Esophagus muscularis mucosa (tissue), 4 donors: ENCODE data around the gene SPRED2. TPM values are rescaled to one million over a fixed set of nuclear protein-coding genes. Genes with fewer than 3 reads are reported as not detected.

ENCODE experiments used
- DNase-seq: peaks from one replicate; pipeline ENCODE4 v3.0.0-alpha.2; 2017; ENCODE audit errors: extremely low spot score
- H3K27ac ChIP-seq, 4 donors: fragments of 200-600 bp; sonication (generic); replicated peaks in 1 of 4; 1 replicate in 3 of 4; 2 replicates in 1 of 4; pipeline ENCODE4 v1.5.1; 2016 to 2019; ENCODE audit warnings: mild to moderate bottlenecking in 1 of 4
- H3K27me3 ChIP-seq, 4 donors: fragments of 200-600 bp; sonication (generic); one replicate each; pipeline versions ENCODE4 v1.5.1 to v1.6.0; 2016 to 2019
- H3K36me3 ChIP-seq, 4 donors: fragments of 200-600 bp; sonication (generic); one replicate each; pipeline ENCODE4 v1.5.1; 2016 to 2019
- H3K4me1 ChIP-seq, 4 donors: fragments of 200-600 bp; sonication (generic); one replicate each; pipeline ENCODE4 v1.5.1; 2016 to 2019
- H3K4me3 ChIP-seq, 4 donors: fragments of 200-600 bp; sonication (generic); 1 replicate in 2 of 4; 2 replicates in 2 of 4; pipeline ENCODE4 v1.5.1; 2016 to 2019; ENCODE audit warnings: mild to moderate bottlenecking in 4 of 4, moderate library complexity in 1 of 4
- H3K9me3 ChIP-seq, 4 donors: fragments of 200-600 bp; sonication (generic); 1 replicate in 3 of 4; 2 replicates in 1 of 4; pipeline ENCODE4 v1.5.1; 2016 to 2019
- EP300 ChIP-seq: sonication (generic); formaldehyde crosslinking; IDR thresholded peaks from one replicate; pipeline ENCODE4 v1.6.1; 2017; ENCODE audit warnings: antibody characterized with exemption
- POLR2A ChIP-seq: fragments of 450-650 bp; IDR thresholded peaks from one replicate; pipeline ENCODE4 v1.6.1; 2017; ENCODE audit warnings: antibody characterized with exemption, moderate library complexity, mild to moderate bottlenecking, low read depth
- POLR2AphosphoS5 ChIP-seq, 2 donors: sonication (generic); formaldehyde crosslinking; IDR thresholded peaks; one replicate each; pipeline ENCODE4 v1.6.1; 2017; ENCODE audit warnings: antibody characterized with exemption in 2 of 2
- WGBS: methylation state at CpG from one replicate; pipeline ENCODE4 v1.1.5; 2018; 5-methylcytosine and 5-hydroxymethylcytosine counted together
- intact Hi-C: fragments of 100-400 bp; cut with DNase I; formaldehyde crosslinking; loops from one replicate; pipeline ENCODE4 v1.15.1; 2023
- total RNA-seq, 4 donors: library from RNA; depleted of rRNA; stranded (reverse); fragments of >200 nt; gene quantifications; one replicate each; pipeline versions ENCODE4 v1.1.0 to v1.2.1, GENCODE V29; 2016
- TF ChIP-seq, protein P1 (sequence below), 3 experiments: fragments of 200-600 bp in 2 of 3; fragments of 450-650 bp in 1 of 3; sonication (generic) in 2 of 3; IDR thresholded peaks; one replicate each; pipeline ENCODE4 v1.5.1; 2017 to 2019; ENCODE audit warnings: antibody characterized with exemption in 3 of 3, mild to moderate bottlenecking in 2 of 3, moderate library complexity in 1 of 3

SPRED2 gene
- total RNA-seq, 4 donors from 2014 or later = 17.4 to 25.6 (median 18.7) TPM

DNA sequence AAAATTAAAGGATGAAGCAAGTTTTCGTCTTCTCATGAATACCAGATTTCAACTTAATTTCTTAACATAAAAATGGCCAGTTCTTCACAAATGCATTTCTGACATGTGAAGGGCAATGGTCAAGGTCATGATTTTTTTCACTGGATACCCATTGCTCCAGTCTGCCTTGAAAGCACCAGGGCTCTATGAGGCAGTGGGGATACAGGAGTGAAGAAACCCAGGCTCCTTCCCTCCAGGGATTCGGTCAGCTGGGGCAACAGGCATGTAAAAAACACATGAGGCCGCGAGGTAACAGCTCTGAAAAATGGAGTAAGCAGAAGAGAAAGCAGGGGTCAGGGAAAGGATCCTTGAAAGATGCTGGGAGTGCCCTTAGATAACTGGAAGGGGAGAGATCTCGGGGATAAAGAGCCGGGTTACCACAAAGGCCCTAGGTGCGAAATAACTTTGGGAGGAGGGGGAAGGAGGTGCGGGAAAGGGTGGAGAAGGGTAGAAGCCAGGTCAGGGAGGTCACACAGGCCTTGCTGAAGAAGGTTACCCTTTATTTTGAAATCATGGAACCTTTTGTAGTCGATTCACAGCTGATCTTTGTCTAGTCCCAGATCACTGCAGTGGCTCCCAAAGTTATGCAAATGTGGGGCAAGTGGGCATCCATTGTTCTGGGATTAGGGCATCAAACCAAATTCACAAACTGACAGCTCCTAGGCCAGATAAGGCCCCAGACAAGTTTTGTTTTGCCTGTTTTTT is 5.2 kb upstream of the SPRED2 start:
- Histone ChIP-seq H3K4me3 (peak overlapping the region in 1 of 4 donors; percentile 73), H3K27me3 (no peaks in the 10 kb centered on the region), H3K9me3 (no peaks in the 10 kb centered on the region), H3K4me1 (peaks cover 11 to 30% (median 27%) of the 10 kb centered on the region in 4 donors), H3K36me3 (no peaks in the 10 kb centered on the region), H3K27ac (peak overlapping the region; percentile 92 to 98 (median 95))
- intact Hi-C loops = loop anchor here (5.0 to 10.0 kb wide), 4 partner anchors 117 to 373 kb away; partner anchors contain the start of gene RAB1A
- DNase-seq = no peak
- TF ChIP-seq POLR2AphosphoS5 (IDR thresholded peaks at IDR 0.05) = no peak
- WGBS = 91% methylated on average over 9 of the region's 9 CpGs

DNA sequence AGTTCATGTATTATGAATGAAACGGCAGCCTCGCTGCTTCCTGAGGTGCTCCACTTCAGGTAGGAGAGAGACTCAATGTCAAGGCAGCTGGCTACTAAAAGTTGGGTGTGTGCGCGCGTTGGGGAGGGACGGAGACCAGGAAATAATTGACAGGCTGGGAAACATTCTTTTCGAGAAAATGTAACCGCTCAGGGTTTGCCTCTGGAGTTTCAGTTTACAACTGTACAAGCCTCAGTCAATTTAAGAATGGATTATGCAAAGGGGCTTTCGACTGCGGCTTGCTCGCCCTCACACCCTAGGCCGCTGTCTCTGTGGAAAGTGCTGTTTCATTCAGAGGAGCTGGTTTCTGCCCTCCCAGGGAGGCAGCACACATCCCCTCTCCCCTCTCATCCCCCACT is 4.4 kb upstream of the SPRED2 start:
- peaks cover 11 to 30% (median 27%) of the 10 kb centered on the region in 4 donors for H3K4me1 ChIP-seq
- intact Hi-C loops = loop anchor here (5.0 to 10.0 kb wide), 4 partner anchors 118 to 372 kb away; partner anchors contain the start of gene RAB1A
- peak overlapping the region; percentile 73 to 92 (median 83) for H3K4me3 ChIP-seq
- DNase-seq = no peak
- 6% methylated on average over 12 of the region's 12 CpGs for WGBS
- TF ChIP-seq, protein P1, sequence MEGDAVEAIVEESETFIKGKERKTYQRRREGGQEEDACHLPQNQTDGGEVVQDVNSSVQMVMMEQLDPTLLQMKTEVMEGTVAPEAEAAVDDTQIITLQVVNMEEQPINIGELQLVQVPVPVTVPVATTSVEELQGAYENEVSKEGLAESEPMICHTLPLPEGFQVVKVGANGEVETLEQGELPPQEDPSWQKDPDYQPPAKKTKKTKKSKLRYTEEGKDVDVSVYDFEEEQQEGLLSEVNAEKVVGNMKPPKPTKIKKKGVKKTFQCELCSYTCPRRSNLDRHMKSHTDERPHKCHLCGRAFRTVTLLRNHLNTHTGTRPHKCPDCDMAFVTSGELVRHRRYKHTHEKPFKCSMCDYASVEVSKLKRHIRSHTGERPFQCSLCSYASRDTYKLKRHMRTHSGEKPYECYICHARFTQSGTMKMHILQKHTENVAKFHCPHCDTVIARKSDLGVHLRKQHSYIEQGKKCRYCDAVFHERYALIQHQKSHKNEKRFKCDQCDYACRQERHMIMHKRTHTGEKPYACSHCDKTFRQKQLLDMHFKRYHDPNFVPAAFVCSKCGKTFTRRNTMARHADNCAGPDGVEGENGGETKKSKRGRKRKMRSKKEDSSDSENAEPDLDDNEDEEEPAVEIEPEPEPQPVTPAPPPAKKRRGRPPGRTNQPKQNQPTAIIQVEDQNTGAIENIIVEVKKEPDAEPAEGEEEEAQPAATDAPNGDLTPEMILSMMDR (IDR thresholded peaks at IDR 0.05) = no peak
- no peak for TF ChIP-seq POLR2A
- TF ChIP-seq POLR2AphosphoS5 (IDR thresholded peaks at IDR 0.05) = no peak
- no peak for TF ChIP-seq EP300
- H3K9me3 ChIP-seq = no peaks in the 10 kb centered on the region
- peak overlapping the region; percentile 92 to 98 (median 95) for H3K27ac ChIP-seq
- H3K27me3 ChIP-seq = no peaks in the 10 kb centered on the region
- no peaks in the 10 kb centered on the region for H3K36me3 ChIP-seq

DNA sequence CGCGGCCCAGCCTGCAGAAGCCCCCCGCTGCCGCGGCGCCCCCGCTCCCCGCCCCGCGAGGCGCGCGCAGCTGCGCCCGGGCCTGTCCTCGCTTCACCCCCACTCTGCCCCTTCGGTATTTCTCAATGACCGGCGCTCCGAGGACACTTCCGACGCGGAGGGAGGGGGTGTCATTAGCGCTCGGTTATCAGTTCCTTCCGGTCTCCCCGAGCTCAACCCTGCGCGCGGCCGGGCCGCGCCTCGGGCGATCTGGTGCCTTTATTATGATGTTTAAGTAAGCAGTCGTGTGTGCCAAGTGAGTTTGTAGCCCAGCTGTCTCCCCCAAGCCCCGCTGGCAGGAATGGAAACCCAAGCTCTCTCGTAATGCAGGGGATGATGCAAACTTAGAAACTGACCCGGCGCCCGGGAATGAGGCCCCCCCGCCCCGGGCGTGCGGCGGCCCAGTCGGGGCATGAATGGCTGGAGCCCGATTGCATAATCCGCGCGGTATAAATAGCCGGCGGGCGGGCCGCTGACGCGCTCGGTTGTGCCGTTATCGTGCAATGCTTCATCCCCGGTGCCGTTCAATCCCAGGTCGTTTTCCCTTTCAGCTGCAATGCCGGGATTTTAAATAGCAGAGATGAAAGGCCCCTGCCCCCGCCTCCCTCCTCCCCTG is 3.9 kb upstream of the SPRED2 start:
- TF ChIP-seq POLR2AphosphoS5 (IDR thresholded peaks at IDR 0.05) (peak; percentile 87 to 92), POLR2A (peak; percentile 52), EP300 (peak; percentile 24)
- TF ChIP-seq, protein P1 (IDR thresholded peaks at IDR 0.05) = no peak
- H3K27ac ChIP-seq = peak overlapping the region; percentile 92 to 98 (median 95)
- DNase-seq = peak; percentile 98
- H3K4me1 ChIP-seq = peaks cover 11 to 30% (median 27%) of the 10 kb centered on the region in 4 donors
- H3K27me3 ChIP-seq = no peaks in the 10 kb centered on the region
- peak overlapping the region; percentile 73 to 92 (median 83) for H3K4me3 ChIP-seq
- H3K9me3 ChIP-seq = no peaks in the 10 kb centered on the region
- no peaks in the 10 kb centered on the region for H3K36me3 ChIP-seq
- intact Hi-C loops = loop anchor here (5.0 to 10.0 kb wide), 4 partner anchors 119 to 371 kb away; partner anchors contain the start of gene RAB1A
- under 1% methylated on average over 35 of the region's 65 CpGs for WGBS

DNA sequence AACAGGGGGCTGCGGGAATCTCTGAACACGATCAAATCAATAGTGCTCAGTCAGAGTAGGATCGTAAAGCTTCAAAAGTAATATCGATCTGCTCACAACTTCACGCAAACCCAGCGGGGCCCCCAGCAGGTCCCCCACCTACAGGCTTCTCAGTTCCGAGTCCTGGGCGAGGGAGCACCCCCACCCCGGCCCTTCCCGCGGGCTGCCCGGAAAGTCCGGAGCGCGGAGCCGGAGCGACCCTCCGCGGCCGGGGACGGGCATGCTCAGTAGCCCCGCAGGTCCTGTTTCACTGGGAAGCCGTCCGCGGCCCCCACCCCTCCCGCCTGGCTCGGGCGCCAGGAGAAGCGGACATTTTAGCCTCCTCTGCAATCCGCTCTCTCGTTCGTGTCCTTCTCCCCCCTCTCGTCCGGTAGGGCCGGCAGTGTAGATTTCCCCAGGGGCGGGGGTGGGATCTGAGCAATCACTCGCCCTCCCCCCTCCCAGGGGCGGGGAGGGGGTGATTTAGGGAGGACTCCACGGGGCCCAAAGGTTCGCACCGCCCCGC is 3.3 kb upstream of the SPRED2 start:
- no peaks in the 10 kb centered on the region for H3K36me3 ChIP-seq
- peak overlapping the region; percentile 73 to 92 (median 83) for H3K4me3 ChIP-seq
- H3K9me3 ChIP-seq = no peaks in the 10 kb centered on the region
- no peaks in the 10 kb centered on the region for H3K27me3 ChIP-seq
- H3K4me1 ChIP-seq = peaks cover 11 to 32% (median 28%) of the 10 kb centered on the region in 4 donors
- peak overlapping the region; percentile 92 to 98 (median 95) for H3K27ac ChIP-seq
- intact Hi-C loops = loop anchor here (5.0 to 10.0 kb wide), 4 partner anchors 119 to 371 kb away; partner anchors contain the start of gene RAB1A
- DNase-seq = peak; percentile 96
- TF ChIP-seq, protein P1 (IDR thresholded peaks at IDR 0.05) = peak in 2 of 3 experiments; percentile 15 to 30
- no peak for TF ChIP-seq EP300
- TF ChIP-seq POLR2AphosphoS5 (IDR thresholded peaks at IDR 0.05) = peak; percentile 59 to 87
- peak; percentile 69 for TF ChIP-seq POLR2A
- WGBS = 0% methylated on average over 13 of the region's 42 CpGs
